Mucosa of descending colon (tissue), 3 donors: ENCODE measurements around the gene RCBTB2. TPM values are rescaled to one million over a fixed set of nuclear protein-coding genes. Genes with fewer than 3 reads are reported as not detected.

Experiments
- ATAC-seq: fragments of 200-7000 bp; cut with Tn5 transposase; one replicate; pipeline ENCODE4 v1.9.1; 2020; ENCODE audit warnings: mild to moderate bottlenecking, moderate library complexity
- DNase-seq, 3 donors: peaks; one replicate each; pipeline ENCODE4 v3.0.0-alpha.2; 2020
- H3K36me3 ChIP-seq: fragments of 200-600 bp; one replicate; pipeline ENCODE4 v1.8.0; 2021; ENCODE audit warnings: low read depth, mild to moderate bottlenecking
- H3K4me1 ChIP-seq: fragments of 200-600 bp; one replicate; pipeline ENCODE4 v1.8.0; 2021; ENCODE audit warnings: low read depth, mild to moderate bottlenecking
- H3K4me3 ChIP-seq: fragments of 200-600 bp; one replicate; pipeline ENCODE4 v1.8.0; 2021; ENCODE audit warnings: mild to moderate bottlenecking
- H3K9me3 ChIP-seq: fragments of 200-600 bp; one replicate; pipeline ENCODE4 v1.8.0; 2021; ENCODE audit warnings: mild to moderate bottlenecking
- CTCF ChIP-seq: fragments of 200-600 bp; IDR thresholded peaks from one replicate; pipeline ENCODE4 v1.8.0; 2022; ENCODE audit warnings: antibody characterized with exemption, mild to moderate bottlenecking
- intact Hi-C, 2 donors: fragments of 100-400 bp; cut with DNase I in 1 of 2; cut with micrococcal nuclease in 1 of 2; formaldehyde crosslinking; loops; one replicate each; pipeline versions ENCODE4 v1.11.0 to v1.11.1; 2022; cut with DNase I, micrococcal nuclease
- total RNA-seq, 3 donors: library from RNA; stranded (reverse); fragmentation: NEBNext Ultra II Directional in 2 of 3; extraction: Animal tissue kit (Norgen Biotek cat#: 25700) in 2 of 3; gene quantifications; one replicate each; pipeline versions ENCODE4 v1.2.1 to v1.2.4, GENCODE V29; 2021 to 2023
- donor health status: DM: no; HTN: no; CAD: no; lungs with moderate emphysema.
- donor health status: DM: no; HTN: no; CAD: no.
- donor health status: DM: no; HTN: yes; CAD: no.

The RCBTB2 gene
- total RNA-seq, 3 donors from 2014 or later: 4.9 to 10.9 (median 6.7) TPM

DNA sequence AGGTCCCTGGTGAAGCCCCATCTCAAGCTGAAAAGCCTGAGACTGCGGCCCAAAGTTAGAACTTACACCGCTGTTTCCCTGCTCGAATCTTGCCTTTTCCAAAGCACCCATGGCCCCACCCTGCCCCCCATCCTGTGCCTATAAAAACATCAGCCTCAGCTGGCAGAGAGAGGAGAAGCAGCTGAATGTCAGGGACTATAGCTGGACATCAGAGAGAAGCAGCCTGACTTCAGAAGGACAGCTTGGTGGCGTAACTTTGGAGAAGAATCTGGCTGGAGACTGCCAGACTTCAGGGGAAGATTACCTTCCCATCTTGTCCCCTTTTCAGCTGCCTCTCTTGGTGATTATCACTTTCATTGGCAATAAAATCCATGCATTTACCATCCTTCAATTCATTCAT is 9.3 kb upstream of the RCBTB2 start:
- no peaks in the 10 kb centered on the region for H3K9me3 ChIP-seq
- intact Hi-C loops: no loop called here
- DNase-seq (no peak), ATAC-seq (no peak)
- TF ChIP-seq CTCF: no peak
- peaks cover 5% of the 10 kb centered on the region for H3K4me1 ChIP-seq
- no peaks in the 10 kb centered on the region for H3K36me3 ChIP-seq
- no peak overlapping the region for H3K4me3 ChIP-seq

- peaks cover 5% of the 10 kb centered on the region for H3K4me1 ChIP-seq
- no peak for TF ChIP-seq CTCF
- no peaks in the 10 kb centered on the region for H3K9me3 ChIP-seq
- intact Hi-C loops: no loop called here
- H3K4me3 ChIP-seq: no peak overlapping the region
- no peak for DNase-seq
- no peaks in the 10 kb centered on the region for H3K36me3 ChIP-seq
- no peak for ATAC-seq
Observed at GRCh38 chr13:48539550-48539949, 6.7 kb upstream of the RCBTB2 start.

DNA sequence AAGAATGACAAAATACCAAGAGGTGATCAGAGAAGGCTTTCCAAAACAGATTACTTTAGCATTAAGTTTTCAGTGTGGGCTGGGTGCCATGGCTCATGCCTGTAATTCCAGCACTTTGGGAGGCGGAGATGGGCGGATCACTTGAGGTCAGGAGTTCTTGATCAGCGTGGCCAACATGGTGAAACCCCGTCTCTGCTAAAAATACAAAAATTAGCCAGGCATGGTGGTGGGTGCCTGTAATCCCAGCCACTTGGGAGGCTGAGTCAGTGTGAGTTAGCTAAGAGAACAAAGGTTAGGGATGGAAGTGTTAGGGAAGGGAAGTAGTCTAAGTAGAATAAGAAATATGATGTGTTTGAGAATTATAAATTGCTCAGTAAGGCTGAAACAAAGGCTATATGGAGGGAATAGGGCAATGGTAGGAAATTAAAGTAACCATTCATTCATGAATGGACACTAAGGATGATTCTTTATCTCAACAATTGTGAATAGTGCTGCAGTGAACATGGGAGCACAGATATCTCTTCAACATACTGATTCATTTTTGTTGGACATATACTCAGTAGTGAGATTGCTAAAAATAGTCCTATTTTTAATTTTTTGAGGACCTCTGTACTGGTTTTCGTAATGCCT is 3.9 kb upstream of the RCBTB2 start:
- no peaks in the 10 kb centered on the region for H3K36me3 ChIP-seq
- no peak for DNase-seq
- no peak overlapping the region for H3K4me3 ChIP-seq
- H3K4me1 ChIP-seq: no peaks in the 10 kb centered on the region
- H3K9me3 ChIP-seq: no peaks in the 10 kb centered on the region
- no peak for ATAC-seq
- no peak for TF ChIP-seq CTCF
- intact Hi-C loops: no loop called here

GRCh38 chr13:48535766-48536165 is 2.9 kb upstream of the RCBTB2 start:
- ATAC-seq: no peak

DNA sequence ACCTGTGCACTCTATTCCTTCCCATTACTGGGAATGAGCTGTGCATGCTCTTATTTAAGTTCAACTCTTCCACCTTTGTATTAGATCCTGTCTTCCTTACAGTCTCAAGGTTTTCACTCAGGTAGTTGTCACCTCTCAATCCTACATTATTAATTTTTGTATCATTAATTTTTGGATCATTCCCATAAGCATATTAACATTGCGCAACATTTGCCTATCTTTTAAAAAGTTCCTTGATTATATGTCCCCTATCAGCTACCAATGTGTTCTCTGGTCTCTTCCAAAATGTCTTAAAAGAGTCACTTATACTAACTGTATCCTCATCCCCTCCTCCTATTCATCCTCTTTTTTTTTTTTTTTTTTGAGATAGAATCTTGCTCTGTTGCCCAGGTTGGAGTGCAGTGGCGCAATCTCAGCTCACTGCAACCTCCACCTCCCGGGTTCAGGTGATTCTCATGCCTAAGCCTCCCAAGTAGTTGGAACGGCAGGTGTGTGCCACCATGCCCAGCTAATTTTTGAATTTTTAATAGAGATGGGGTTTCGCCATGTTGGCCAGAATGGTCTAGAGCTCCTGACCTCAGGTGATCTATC is 2.1 kb upstream of the RCBTB2 start:
- TF ChIP-seq CTCF: no peak
- intact Hi-C loops: no loop called here
- Histone ChIP-seq H3K36me3 (no peaks in the 10 kb centered on the region), H3K4me3 (no peak overlapping the region), H3K9me3 (no peaks in the 10 kb centered on the region), H3K4me1 (peaks cover 5% of the 10 kb centered on the region)
- DNase-seq (no peak), ATAC-seq (no peak)

More at GRCh38 chr13:48535766-48536165, 2.9 kb upstream of the RCBTB2 start:
- Histone ChIP-seq H3K4me1 (peaks cover 5% of the 10 kb centered on the region), H3K9me3 (no peaks in the 10 kb centered on the region), H3K36me3 (no peaks in the 10 kb centered on the region), H3K4me3 (no peak overlapping the region)
- intact Hi-C loops: no loop called here
- no peak for DNase-seq
- TF ChIP-seq CTCF: no peak
